ENCODE data around the gene PEX3. TPM values are rescaled to one million over a fixed set of nuclear protein-coding genes. Genes with fewer than 3 reads are reported as not detected.

PEX3 gene
- total and polyA plus RNA-seq, 4 donors = 7.4 to 31.0 (median 12.5) TPM

DNA sequence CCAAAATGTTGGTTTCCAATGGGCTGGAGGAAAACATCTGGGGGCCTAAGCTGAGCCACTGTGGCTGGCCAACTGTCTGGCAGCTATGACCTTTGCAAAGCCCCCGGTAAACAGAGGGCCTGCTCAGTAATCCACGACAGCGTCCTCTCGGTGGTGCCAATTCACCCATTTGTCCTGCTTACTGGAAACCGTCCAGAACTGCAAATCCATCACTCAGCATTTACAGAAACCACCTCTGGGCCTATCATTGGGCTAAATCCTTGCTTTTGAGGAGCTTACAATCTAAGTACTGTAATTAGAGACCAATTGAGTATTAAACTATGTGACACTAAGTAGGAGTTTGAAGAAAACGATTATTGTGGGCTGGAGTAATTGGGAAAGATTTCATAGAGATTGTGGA is 31.1 kb upstream of the PEX3 start:
- TF ChIP-seq, protein P1, sequence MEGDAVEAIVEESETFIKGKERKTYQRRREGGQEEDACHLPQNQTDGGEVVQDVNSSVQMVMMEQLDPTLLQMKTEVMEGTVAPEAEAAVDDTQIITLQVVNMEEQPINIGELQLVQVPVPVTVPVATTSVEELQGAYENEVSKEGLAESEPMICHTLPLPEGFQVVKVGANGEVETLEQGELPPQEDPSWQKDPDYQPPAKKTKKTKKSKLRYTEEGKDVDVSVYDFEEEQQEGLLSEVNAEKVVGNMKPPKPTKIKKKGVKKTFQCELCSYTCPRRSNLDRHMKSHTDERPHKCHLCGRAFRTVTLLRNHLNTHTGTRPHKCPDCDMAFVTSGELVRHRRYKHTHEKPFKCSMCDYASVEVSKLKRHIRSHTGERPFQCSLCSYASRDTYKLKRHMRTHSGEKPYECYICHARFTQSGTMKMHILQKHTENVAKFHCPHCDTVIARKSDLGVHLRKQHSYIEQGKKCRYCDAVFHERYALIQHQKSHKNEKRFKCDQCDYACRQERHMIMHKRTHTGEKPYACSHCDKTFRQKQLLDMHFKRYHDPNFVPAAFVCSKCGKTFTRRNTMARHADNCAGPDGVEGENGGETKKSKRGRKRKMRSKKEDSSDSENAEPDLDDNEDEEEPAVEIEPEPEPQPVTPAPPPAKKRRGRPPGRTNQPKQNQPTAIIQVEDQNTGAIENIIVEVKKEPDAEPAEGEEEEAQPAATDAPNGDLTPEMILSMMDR (IDR thresholded peaks at IDR 0.05; ENCODE audit: control extremely low read depth, extremely low read depth) = no peak
- DNase-seq (no peak), ATAC-seq (ENCODE audit: insufficient read depth, low FRiP score) (no peak)
- 87% methylated on average over 6 of the region's 6 CpGs for WGBS, 2 donors
- peaks cover 0 to 2% (median 0%) of the 10 kb centered on the region in 4 donors for H3K9me3 ChIP-seq (ENCODE audit: control insufficient read depth in 4 of 4, insufficient read depth in 3 of 4, low read length in 3 of 4)
- H3K27ac ChIP-seq (ENCODE audit: low read depth in 1 of 2, low read length in 1 of 2) = no peak overlapping the region
- H3K9ac ChIP-seq (ENCODE audit: insufficient read depth in 1 of 2, low read length in 2 of 2) = no peak overlapping the region
- H3K4me1 ChIP-seq (ENCODE audit: control insufficient read depth in 5 of 5, insufficient read depth in 5 of 5, low read length in 5 of 5) = peaks cover 0 to 9% (median 0%) of the 10 kb centered on the region in 5 donors
- no peaks in the 10 kb centered on the region for H3K36me3 ChIP-seq (ENCODE audit: control insufficient read depth in 4 of 4, insufficient read depth in 4 of 4, low read length in 4 of 4)
- no peaks in the 10 kb centered on the region for H3K27me3 ChIP-seq (ENCODE audit: control insufficient read depth in 3 of 3, insufficient read depth in 3 of 3, low read length in 2 of 3)
- H3K4me3 ChIP-seq = no peak overlapping the region

DNA sequence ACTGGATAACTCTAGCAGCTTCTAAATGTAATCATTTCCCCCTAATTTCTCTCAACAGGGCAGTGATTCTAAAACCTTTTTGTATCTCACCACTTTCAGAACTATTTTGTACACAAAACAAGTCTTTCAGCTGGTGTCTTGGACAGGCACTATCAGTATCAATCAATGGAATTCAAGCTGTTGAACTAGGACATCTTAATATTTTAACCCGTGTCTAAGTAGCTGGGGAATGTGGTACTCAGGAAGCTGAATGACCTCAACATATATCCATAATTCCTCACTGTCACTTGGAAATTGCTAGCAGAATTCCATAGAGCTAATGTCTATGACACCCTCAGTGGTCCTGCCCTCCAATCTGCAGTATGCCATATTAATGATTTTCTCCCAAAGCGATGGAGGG is 24.6 kb upstream of the PEX3 start:
- H3K4me3 ChIP-seq = no peak overlapping the region
- TF ChIP-seq, protein P1 (IDR thresholded peaks at IDR 0.05; ENCODE audit: control extremely low read depth, extremely low read depth) = no peak
- no peak overlapping the region for H3K27ac ChIP-seq (ENCODE audit: low read depth in 1 of 2, low read length in 1 of 2)
- WGBS, 2 donors = 75 to 76% methylated on average over 2 of the region's 2 CpGs
- H3K36me3 ChIP-seq (ENCODE audit: control insufficient read depth in 4 of 4, insufficient read depth in 4 of 4, low read length in 4 of 4) = peaks cover 0 to 7% (median under 1%) of the 10 kb centered on the region in 4 donors
- H3K27me3 ChIP-seq (ENCODE audit: control insufficient read depth in 3 of 3, insufficient read depth in 3 of 3, low read length in 2 of 3) = no peaks in the 10 kb centered on the region
- peak in 2 of 3 donors; percentile 28 to 29 for DNase-seq
- no peak for ATAC-seq (ENCODE audit: insufficient read depth, low FRiP score)
- no peak overlapping the region for H3K9ac ChIP-seq (ENCODE audit: insufficient read depth in 1 of 2, low read length in 2 of 2)
- H3K9me3 ChIP-seq (ENCODE audit: control insufficient read depth in 4 of 4, insufficient read depth in 3 of 4, low read length in 3 of 4) = no peaks in the 10 kb centered on the region
- H3K4me1 ChIP-seq (ENCODE audit: control insufficient read depth in 5 of 5, insufficient read depth in 5 of 5, low read length in 5 of 5) = peaks cover 0 to 15% (median 0%) of the 10 kb centered on the region in 5 donors

DNA sequence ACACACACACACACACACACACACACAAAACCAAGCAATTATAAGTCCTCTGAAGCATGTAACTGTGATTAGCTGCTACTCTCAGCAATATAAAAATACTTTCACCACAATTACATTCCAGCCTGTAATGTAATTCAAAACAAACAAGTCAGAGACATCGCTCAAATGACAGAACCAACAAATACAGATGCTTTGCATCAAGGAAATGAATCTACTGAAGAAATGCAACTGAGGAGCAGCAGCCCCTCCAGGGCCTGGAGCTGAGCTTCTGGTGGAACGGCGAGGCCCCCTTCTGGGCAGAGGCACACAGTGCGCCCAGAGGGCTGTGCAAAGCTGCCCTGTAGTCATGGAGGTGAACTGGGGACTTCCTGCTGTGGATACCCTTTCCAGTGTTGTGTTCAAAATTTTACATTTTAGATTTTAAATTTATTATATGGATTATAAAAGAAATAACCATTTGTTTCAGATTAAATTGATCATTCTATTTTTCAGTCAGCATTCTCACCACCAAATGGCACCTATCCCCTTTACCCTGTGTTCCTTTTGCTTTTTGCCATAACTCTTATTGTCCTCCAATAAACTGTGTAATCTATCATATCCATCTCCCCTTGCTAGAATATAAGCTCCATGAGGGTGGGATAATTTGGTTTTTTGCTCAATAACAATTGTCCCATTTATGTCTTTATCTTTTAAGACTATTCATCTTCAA is 23.3 kb upstream of the PEX3 start:
- ATAC-seq (ENCODE audit: insufficient read depth, low FRiP score) (peak; percentile 96), DNase-seq (peak; percentile 91 to 98 (median 97))
- no peaks in the 10 kb centered on the region for H3K27me3 ChIP-seq (ENCODE audit: control insufficient read depth in 3 of 3, insufficient read depth in 3 of 3, low read length in 2 of 3)
- TF ChIP-seq, protein P1 (IDR thresholded peaks at IDR 0.05; ENCODE audit: control extremely low read depth, extremely low read depth) = peak; percentile 84
- H3K4me1 ChIP-seq (ENCODE audit: control insufficient read depth in 5 of 5, insufficient read depth in 5 of 5, low read length in 5 of 5) = peaks cover 0 to 15% (median 0%) of the 10 kb centered on the region in 5 donors
- no peak overlapping the region for H3K9ac ChIP-seq (ENCODE audit: insufficient read depth in 1 of 2, low read length in 2 of 2)
- H3K36me3 ChIP-seq (ENCODE audit: control insufficient read depth in 4 of 4, insufficient read depth in 4 of 4, low read length in 4 of 4) = peaks cover 0 to 10% (median 1%) of the 10 kb centered on the region in 4 donors
- H3K27ac ChIP-seq (ENCODE audit: low read depth in 1 of 2, low read length in 1 of 2) = no peak overlapping the region
- H3K4me3 ChIP-seq = no peak overlapping the region
- H3K9me3 ChIP-seq (ENCODE audit: control insufficient read depth in 4 of 4, insufficient read depth in 3 of 4, low read length in 3 of 4) = no peaks in the 10 kb centered on the region
- 25 to 27% methylated on average over 4 of the region's 4 CpGs for WGBS, 2 donors

Measured in lung (tissue), 12 donors.